SK-N-DZ (cell line): ENCODE data around the gene UFL1.

Experiments
- DNase-seq: peaks from one replicate; pipeline ENCODE4 v3.0.0-alpha.2; 2015; ENCODE audit warnings: low spot score

Gene UFL1

DNA sequence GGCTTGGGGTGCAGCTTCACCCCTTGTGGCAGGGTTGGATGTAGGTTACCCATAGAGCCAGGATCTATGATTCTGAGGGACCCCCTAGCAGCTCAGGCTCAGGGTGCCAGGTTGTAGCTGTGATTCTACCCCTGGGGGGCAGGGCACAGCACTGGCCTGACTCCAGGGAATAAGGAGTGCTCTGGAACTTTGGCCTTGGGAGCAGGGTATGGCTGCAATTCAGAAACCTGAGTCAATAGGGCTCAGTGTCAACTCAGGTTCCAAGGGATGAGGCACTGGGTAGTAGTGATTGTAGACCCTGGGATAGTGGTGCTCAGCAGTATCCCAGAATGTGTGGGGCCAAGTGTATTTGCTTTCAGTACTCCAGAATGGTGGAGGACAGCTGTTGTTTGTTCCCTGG is 49.9 kb downstream of the UFL1 start:
- no peak for DNase-seq

DNA sequence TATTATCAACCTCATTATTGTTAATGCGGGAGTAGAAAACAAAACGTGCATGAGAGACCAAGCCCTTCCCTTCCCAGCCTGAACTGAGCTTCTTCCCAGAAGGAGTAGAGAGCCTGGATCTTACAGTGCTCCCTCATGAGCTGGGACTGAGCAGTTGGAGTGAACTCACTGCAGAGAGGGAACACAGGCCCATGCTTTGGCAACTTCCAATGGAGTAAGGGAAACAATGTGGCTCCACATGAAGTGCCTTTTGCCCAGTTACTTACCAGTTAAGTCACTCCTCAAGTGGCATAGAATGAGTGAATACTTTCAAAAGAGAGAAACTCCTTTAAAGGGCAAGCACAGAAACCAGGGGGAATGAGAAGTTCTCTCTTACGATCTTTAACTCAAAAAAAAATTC is 53.8 kb downstream of the UFL1 start:
- no peak for DNase-seq

DNA sequence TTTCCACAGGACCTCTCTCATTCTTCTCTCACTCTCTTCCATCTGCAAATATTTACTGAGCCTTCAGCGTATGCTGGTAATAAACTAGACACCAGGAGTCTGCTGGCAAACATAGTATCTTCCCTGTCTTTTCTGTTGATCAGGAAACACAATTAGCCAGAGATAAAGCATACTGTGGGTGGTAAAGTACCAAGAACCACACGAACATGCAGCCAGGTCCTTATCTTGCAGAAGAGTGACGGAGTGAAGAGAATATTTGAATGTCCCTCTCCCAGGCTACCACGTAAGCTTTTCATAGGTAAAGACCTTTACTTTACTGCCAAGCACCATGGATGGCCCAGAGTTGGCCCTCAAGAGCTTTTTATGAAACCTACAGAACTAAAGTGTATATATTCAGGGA is 54.6 kb downstream of the UFL1 start:
- DNase-seq, result no peak

DNA sequence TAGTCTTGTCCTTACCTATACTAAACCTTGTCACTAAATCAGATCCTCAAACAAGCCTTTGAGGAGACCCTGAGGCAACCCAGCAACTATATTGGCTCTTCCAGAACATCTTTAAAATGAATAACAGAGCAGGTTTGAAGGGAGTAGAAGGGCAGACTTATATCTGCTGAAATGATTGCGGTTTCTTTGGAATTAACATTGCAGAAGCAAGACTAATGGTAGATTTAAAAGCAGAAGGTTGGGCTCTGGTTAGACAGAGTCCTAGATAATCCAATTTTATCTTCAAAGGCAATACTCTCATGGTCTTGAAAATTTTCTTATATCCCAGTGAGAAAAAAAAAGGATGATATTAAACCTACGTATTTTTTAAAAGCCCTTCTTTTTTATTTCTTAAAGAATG is 60.4 kb downstream of the UFL1 start:
- DNase-seq, result no peak

DNA sequence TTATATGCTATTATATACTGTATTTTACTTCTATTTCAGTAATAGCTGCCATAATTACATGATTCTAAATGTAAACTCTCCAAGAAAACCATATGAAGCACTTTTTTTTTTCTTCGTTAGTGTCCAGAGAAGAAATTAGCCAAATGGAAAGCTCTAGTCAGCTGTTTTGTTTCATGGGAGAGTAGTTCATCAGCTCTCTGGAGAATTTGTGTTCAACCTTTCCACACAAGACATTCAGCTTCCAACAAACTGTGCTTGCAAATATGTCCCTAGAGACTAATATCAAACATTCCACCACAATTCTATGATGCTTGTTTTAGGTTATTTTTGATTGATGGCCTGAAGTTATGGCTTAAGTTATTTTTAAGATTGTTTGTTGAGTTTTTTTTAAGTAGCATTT is 60.8 kb downstream of the UFL1 start:
- DNase-seq, result no peak

DNA sequence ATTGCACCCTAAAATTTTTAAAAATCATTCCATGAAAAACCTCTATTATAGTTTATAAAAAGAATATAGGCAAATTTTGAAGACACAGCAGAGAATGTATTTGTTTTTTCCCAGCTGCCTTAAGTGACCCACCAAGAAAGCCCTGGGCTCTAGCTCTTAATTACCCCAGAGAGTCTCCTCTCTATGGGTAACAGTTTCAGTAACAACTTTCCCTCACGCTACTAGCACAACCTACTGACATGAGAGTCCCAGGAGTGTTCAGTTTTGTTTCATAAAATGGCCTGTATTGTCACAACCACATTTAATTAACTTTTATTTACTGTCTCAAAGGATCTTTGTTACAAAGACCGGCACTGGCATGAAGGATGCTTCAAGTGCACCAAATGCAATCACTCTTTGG is 82.8 kb downstream of the UFL1 start:
- DNase-seq, result no peak
